Breast epithelium (tissue), 4 donors: ENCODE data around the gene ARID5B. TPM values are rescaled to one million over a fixed set of nuclear protein-coding genes. Genes with fewer than 3 reads are reported as not detected.

Source experiments
- DNase-seq, 2 donors: peaks; one replicate each; pipeline ENCODE4 v3.0.0-alpha.2; 2019; ENCODE audit warnings: low spot score in 2 of 2
- H3K27ac ChIP-seq, 2 donors: fragments of 200-600 bp; sonication (generic) in 1 of 2; one replicate each; pipeline ENCODE4 v1.5.1; 2016 to 2019; ENCODE audit warnings: mild to moderate bottlenecking in 1 of 2
- H3K27me3 ChIP-seq, 2 donors: fragments of 200-600 bp; sonication (generic) in 1 of 2; one replicate each; pipeline versions ENCODE4 v1.5.1 to v1.6.0; 2017 to 2019; ENCODE audit warnings: control low read depth in 1 of 2, mild to moderate bottlenecking in 1 of 2
- H3K36me3 ChIP-seq: fragments of 200-600 bp; one replicate; pipeline ENCODE4 v1.5.1; 2019
- H3K4me1 ChIP-seq, 2 donors: fragments of 200-600 bp; sonication (generic); one replicate each; pipeline ENCODE4 v1.5.1; 2016 to 2019; ENCODE audit warnings: control low read depth in 1 of 2
- H3K4me3 ChIP-seq, 3 donors: fragments of 200-600 bp; sonication (generic); 1 replicate in 2 of 3; 2 replicates in 1 of 3; pipeline ENCODE4 v1.5.1; 2016 to 2019; ENCODE audit warnings: mild to moderate bottlenecking in 3 of 3, moderate library complexity in 2 of 3
- H3K9me3 ChIP-seq, 2 donors: fragments of 200-600 bp; sonication (generic) in 1 of 2; one replicate each; pipeline ENCODE4 v1.5.1; 2016 to 2019; ENCODE audit warnings: control low read depth in 1 of 2
- CTCF ChIP-seq, 3 donors: fragments of 450-650 bp; IDR thresholded peaks; one replicate each; pipeline ENCODE4 v1.5.1; 2016 to 2017; ENCODE audit warnings: antibody characterized with exemption in 3 of 3, mild to moderate bottlenecking in 3 of 3, moderate library complexity in 3 of 3
- POLR2A ChIP-seq: fragments of 450-650 bp; IDR thresholded peaks from one replicate; pipeline ENCODE4 v1.6.1; 2016; ENCODE audit warnings: antibody characterized with exemption, mild to moderate bottlenecking, moderate library complexity
- POLR2AphosphoS5 ChIP-seq, 3 donors: sonication (generic); formaldehyde crosslinking; IDR thresholded peaks; one replicate each; pipeline ENCODE4 v1.6.1; 2017; ENCODE audit warnings: antibody characterized with exemption in 3 of 3
- intact Hi-C: fragments of 100-400 bp; cut with DNase I; formaldehyde crosslinking; loops from one replicate; pipeline ENCODE4 v1.15.1; 2023; ENCODE audit warnings: low total_unique reads
- total RNA-seq, 3 donors: library from RNA; depleted of rRNA; stranded (reverse); fragments of >200 nt; gene quantifications; one replicate each; pipeline ENCODE4 v1.1.0, GENCODE V29; 2016

The ARID5B gene
- total RNA-seq, 3 donors from 2014 or later: 89.5 to 166 (median 125) TPM

GRCh38 chr10:61894133-61894532 is 7.4 kb upstream of the ARID5B start:
- H3K9me3 ChIP-seq: no peaks in the 10 kb centered on the region
- no peaks in the 10 kb centered on the region for H3K36me3 ChIP-seq
- intact Hi-C loops: no loop called here
- no peak overlapping the region for H3K4me3 ChIP-seq
- H3K4me1 ChIP-seq: no peaks in the 10 kb centered on the region
- TF ChIP-seq POLR2AphosphoS5 (IDR thresholded peaks at IDR 0.05) (no peak), CTCF (IDR thresholded peaks at IDR 0.05) (no peak), POLR2A (no peak)
- DNase-seq: no peak
- no peaks in the 10 kb centered on the region for H3K27me3 ChIP-seq
- H3K27ac ChIP-seq: no peak overlapping the region

DNA sequence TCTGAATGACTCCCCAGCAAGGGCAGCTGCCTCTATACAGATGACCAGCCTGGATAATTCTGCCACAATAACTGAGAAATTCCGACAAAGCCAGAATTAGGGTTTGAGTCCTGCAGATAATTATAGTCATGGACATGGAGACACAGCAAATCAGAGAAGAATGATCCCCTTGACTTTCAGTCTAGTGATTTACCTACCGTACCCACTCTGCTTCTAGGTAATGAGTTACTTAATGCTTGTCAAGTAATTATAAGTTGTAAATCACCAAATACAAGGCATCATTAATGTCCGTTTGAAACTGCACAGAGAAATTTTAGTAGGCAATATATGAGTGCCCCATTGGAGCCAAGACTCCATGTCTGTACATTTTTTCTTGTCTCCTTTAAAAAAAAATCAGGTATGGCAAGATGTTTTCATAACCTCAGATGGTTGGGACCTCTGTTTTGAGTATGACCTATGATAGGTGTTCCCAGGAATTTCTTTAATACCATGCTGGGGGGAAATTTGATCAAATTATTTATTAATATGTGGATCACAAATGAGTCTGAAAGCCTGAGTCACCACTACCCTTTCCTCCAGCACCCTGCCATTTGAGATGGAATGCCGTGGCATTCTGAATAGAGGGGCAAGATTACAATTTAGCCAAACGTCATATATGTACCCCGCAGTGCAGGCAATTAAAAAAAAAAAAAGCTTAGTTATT is 5.5 kb upstream of the ARID5B start:
- intact Hi-C loops: no loop called here
- no peak for DNase-seq
- TF ChIP-seq POLR2A (no peak), CTCF (IDR thresholded peaks at IDR 0.05) (no peak), POLR2AphosphoS5 (IDR thresholded peaks at IDR 0.05) (no peak)
- Histone ChIP-seq H3K4me3 (no peak overlapping the region), H3K27ac (no peak overlapping the region), H3K4me1 (peaks cover 0 to 4% of the 10 kb centered on the region in 2 donors), H3K27me3 (no peaks in the 10 kb centered on the region), H3K36me3 (no peaks in the 10 kb centered on the region), H3K9me3 (no peaks in the 10 kb centered on the region)

DNA sequence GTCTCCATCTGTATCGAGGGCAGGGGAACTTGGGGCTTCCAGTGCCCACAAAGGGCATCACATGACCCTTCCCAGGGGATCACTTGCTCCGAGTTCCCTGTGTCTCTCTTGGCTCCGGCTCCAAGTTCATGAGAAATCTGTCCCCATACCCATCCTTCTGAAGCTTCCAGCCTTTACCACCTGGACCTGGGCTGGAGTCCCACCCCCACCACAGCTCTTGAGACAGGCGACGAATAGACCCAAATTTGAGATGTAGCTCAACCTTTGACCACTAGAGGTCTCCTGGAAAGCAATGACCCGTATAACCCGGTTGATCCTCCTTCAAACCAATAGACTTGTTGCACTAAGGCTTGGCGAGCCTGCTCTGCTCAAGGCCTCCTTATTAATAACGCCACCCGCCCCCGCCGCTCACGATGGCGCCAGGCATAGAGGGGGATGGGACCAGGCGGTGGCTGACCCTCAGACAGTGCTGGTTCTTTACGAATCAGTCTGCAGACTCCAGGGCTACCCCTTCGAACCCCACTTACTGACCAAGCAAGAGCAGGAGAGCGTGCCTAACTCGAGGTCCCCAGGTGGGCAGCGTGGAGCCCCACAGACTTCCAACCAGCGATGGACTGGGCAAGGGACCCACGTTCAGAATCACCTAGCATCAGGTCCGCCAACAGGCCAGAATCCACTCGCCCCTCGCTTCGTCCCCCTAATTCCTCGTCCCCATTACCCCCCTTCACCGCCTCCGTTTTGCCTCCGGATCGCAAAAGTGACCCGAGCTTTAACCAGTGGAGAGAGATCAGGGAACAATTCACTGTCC is 4.4 kb upstream of the ARID5B start:
- Histone ChIP-seq H3K27me3 (no peaks in the 10 kb centered on the region), H3K4me3 (peak overlapping the region; percentile 32 to 63 (median 52)), H3K4me1 (peaks cover 0 to 4% of the 10 kb centered on the region in 2 donors), H3K36me3 (no peaks in the 10 kb centered on the region), H3K9me3 (no peaks in the 10 kb centered on the region), H3K27ac (peak overlapping the region; percentile 73 to 75)
- TF ChIP-seq POLR2A (no peak), CTCF (IDR thresholded peaks at IDR 0.05) (peak; percentile 69 to 78 (median 75)), POLR2AphosphoS5 (IDR thresholded peaks at IDR 0.05) (peak in 1 of 3 donors; percentile 31)
- peak; percentile 57 to 59 for DNase-seq
- intact Hi-C loops: no loop called here

GRCh38 chr10:61897671-61898434 is 3.6 kb upstream of the ARID5B start:
- no peaks in the 10 kb centered on the region for H3K9me3 ChIP-seq
- H3K27me3 ChIP-seq: no peaks in the 10 kb centered on the region
- intact Hi-C loops: no loop called here
- DNase-seq: peak in 1 of 2 donors; percentile 58
- TF ChIP-seq POLR2A (no peak), CTCF (IDR thresholded peaks at IDR 0.05) (peak in 2 of 3 donors; percentile 52 to 58)
- no peaks in the 10 kb centered on the region for H3K36me3 ChIP-seq
- H3K27ac ChIP-seq: peak overlapping the region; percentile 73 to 75
- H3K4me3 ChIP-seq: peak overlapping the region; percentile 32 to 63 (median 52)
- H3K4me1 ChIP-seq: peaks cover 0 to 4% of the 10 kb centered on the region in 2 donors
